GM12864 (cell line): Measurements from ENCODE around the gene ERICH6.
A peak's percentile ranks its signal among the peaks of the same experiment; 100 is the strongest.

ENCODE experiments used
- DNase-seq: peaks from one replicate; pipeline ENCODE4 v3.0.0-alpha.2; 2011; ENCODE audit warnings: low read depth
- H3K4me3 ChIP-seq: 2 replicates; pipeline ENCODE4 v1.5.1; 2011; ENCODE audit warnings: mild to moderate bottlenecking, low read depth, low read length, control low read depth
- TF ChIP-seq, protein P1 (sequence below): IDR thresholded peaks from 2 replicates; pipeline ENCODE4 v1.5.1; 2011; ENCODE audit warnings: low read depth, mild to moderate bottlenecking, moderate library complexity, low read length, control low read depth, inconsistent platforms; ENCODE audit errors: missing control alignments

ERICH6 gene

DNA sequence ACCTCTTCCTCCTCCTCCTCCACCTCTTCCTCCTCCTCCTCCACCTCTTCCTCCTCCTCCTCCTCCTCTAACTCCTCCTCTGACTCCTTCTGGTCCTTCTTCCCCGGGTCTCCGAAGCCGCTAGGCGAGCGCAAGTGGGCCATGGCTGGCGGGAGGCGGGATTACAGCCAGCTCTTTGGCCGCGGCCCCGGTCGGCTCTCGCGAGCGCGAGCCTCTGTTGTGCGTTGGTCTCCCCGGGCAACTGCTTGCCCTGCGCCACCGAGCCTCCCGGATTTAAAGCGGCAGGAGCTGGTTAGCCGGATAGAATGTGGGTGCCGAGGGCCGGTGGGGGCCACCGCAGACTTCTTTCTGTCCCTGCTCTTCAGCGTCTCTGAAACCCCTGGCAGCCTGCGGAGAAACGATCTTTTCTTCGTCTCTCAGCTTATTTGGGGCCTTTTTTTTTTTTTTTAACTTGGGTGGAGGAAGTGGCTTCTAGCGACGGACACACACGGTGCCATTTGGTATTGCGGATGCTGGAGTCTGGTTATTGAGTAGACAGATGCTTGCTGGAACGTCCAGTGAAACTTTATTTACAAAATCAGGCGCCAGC, at the start of gene ERICH6:
Gene ERICH6 (minus strand): TSS at position 165 of the 589 bp plus-strand sequence. CDS start 22 bp downstream, at position 143.
- H3K4me3 ChIP-seq, result peak within 1 kb of the TSS; percentile 62
- peak; percentile 61 for DNase-seq
- TF ChIP-seq, protein P1, sequence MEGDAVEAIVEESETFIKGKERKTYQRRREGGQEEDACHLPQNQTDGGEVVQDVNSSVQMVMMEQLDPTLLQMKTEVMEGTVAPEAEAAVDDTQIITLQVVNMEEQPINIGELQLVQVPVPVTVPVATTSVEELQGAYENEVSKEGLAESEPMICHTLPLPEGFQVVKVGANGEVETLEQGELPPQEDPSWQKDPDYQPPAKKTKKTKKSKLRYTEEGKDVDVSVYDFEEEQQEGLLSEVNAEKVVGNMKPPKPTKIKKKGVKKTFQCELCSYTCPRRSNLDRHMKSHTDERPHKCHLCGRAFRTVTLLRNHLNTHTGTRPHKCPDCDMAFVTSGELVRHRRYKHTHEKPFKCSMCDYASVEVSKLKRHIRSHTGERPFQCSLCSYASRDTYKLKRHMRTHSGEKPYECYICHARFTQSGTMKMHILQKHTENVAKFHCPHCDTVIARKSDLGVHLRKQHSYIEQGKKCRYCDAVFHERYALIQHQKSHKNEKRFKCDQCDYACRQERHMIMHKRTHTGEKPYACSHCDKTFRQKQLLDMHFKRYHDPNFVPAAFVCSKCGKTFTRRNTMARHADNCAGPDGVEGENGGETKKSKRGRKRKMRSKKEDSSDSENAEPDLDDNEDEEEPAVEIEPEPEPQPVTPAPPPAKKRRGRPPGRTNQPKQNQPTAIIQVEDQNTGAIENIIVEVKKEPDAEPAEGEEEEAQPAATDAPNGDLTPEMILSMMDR, result no peak

DNA sequence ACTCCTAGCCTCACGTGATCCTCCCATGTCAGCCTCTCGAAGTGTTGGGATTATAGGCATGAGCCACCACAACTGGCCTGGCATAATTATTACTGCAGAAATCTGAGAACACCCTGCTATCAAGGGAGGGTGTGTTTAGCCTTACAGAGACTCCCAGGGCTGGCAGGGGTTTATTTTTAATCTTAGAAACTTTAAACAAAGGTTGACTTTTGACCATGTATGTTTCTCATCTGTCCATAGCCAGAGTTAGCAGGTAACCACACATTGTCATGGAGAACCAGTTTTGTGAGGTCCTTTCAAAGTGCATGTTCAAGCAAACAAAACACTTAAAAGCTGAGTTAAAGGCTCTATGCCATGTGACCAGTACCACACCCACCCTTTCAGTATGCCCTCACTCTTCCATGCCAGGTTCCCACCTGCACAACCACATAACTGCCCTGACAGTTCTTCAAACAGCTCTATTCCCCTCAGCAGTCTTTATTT, 48.1 kb upstream of the ERICH6 start:
- no peak overlapping the region for H3K4me3 ChIP-seq
- TF ChIP-seq, protein P1, result no peak
- no peak for DNase-seq

DNA sequence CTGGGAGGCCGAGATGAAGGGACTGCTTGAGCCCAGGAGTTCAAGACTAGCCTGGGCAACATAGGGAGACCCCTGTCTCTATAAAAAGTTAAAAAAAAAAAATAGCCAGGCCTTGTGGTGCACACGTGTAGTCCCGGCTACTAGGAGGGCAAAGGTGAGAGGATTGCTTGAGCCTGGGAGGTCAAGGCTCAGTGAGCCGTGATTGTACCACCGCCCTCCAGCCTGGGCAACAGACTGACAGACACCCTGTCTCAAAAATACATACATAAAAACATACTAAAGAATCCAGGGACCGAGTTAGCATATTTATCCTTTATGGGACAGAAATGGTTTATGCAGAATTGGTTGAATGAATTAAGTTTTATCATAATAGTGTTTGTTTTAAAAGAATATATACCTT, 45.5 kb upstream of the ERICH6 start:
- DNase-seq, result no peak
- TF ChIP-seq, protein P1, result no peak
- H3K4me3 ChIP-seq, result no peak overlapping the region

DNA sequence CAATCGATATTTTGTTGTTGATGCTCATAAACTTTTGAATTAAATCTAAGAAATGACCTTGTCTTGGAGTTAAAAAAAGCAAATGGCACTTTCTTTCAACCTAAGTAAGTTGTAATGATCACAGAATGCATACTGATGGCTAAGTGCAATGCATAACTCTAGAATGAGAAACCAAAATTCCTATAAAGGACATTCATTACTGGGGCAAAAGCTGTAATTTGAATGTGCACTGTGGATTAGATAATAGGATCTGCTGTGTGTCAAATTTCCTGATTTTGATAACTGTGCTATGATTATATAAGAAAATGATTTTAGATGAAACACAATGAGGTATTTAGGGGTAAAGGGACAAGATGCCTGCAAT, 44.9 kb upstream of the ERICH6 start:
- TF ChIP-seq, protein P1, result no peak
- no peak overlapping the region for H3K4me3 ChIP-seq
- no peak for DNase-seq

DNA sequence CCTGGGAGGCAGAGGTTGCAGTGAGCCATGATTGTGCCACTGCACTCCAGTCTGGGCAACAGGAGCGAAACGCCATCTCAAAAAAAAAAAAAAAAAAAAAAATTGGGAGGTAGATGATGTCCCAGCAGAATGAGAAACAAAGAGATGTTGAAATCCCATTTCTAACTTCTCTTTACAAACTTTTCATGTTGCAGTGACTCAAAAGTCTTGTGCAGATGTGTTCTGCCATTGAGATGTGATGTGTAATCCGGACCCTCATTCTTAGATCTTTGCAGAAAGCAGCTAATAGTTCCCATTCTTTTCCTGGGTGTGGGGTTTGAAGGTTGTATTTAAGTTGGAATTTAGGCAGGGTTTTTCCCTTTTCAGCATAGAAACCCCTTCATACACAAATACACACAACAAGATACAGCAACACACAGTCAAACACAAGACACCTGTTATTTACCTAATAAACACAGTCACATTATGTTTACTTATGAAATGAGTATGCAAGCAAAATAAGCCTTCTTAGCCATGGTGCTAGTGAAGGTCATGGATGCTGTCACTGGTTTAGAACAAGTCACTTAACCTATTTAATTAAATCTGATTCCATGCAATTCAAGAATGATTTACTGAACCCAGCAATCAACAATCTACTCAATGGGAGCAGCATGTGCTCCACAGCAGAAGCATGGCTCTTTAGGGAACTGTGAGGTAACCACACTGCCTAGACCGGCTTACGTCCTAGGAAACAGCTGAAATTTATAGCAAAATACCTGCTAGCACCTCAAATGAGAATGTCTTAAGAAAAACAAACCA, 44.4 kb upstream of the ERICH6 start:
- DNase-seq, result no peak
- H3K4me3 ChIP-seq, result no peak overlapping the region
- TF ChIP-seq, protein P1, result no peak

DNA sequence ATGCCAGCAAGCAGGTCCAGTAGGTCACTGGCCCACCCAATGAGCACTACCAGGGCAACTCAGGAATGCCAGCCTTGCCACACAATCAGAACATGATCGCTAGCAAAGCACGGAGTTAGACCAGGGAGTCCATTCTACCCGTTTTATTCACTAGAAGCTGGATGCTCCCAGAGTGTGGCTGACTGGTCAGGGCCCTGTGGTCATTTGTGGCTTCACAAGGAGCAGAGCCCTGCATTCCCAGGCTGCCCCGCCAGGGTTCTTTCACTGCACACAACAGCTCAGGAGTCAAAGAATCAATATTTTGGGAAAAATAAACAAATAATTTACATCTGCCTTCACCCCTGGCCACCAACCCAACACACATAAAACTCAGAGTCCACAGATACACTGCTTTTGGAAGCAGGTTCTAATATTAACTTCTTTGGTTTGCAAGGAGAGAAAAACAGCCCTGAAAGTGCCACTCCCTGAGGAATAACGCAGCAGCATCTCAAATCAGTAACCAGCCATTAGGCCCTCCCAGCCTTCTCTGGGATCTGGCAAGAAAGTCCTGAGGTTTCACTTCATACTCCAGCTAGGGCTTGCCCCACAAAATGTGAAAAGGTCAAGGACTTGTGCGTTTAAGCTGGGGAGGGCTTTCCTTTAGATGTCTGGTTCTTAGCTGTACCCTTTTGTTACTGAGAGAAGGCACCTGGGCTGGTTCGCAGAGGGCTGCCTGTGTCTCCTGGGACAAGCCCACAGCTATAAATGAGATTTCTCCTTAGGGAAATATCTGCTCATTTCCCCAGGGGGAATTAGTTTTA, 43.3 kb upstream of the ERICH6 start:
- TF ChIP-seq, protein P1, result no peak
- H3K4me3 ChIP-seq, result no peak overlapping the region
- no peak for DNase-seq
